Mesenchymal stem cell (in vitro differentiated cells and primary cell): ENCODE measurements around the gene COL27A1.

Experiments used
- DNase-seq: peaks from one replicate; pipeline ENCODE4 v3.0.0-alpha.2; 2013
- H2AFZ ChIP-seq: one replicate; pipeline ENCODE4 v1.6.1; 2013; ENCODE audit warnings: low read depth, mild to moderate bottlenecking, control low read depth, inconsistent platforms, low read length, moderate library complexity
- H2AK5ac ChIP-seq: 2 replicates; pipeline ENCODE4 v1.6.1; 2013; ENCODE audit warnings: low read length, moderate library complexity, mild to moderate bottlenecking, inconsistent platforms; ENCODE audit not compliant: severe bottlenecking
- H2BK120ac ChIP-seq: one replicate; pipeline ENCODE4 v1.6.1; 2013; ENCODE audit warnings: low read depth, mild to moderate bottlenecking, inconsistent platforms, low read length, moderate library complexity
- H2BK12ac ChIP-seq, 2 experiments: one replicate each; pipeline ENCODE4 v1.6.1; 2013; ENCODE audit warnings: inconsistent platforms in 2 of 2, low read length in 2 of 2, mild to moderate bottlenecking in 2 of 2, moderate library complexity in 2 of 2, control low read depth in 1 of 2
- H2BK15ac ChIP-seq: one replicate; pipeline ENCODE4 v1.6.1; 2013; ENCODE audit warnings: mild to moderate bottlenecking, low read depth, inconsistent platforms; ENCODE audit not compliant: poor library complexity, severe bottlenecking
- H2BK5ac ChIP-seq: 2 replicates; pipeline ENCODE4 v1.6.1; 2013; ENCODE audit warnings: low read depth, mild to moderate bottlenecking, low read length, control low read depth, inconsistent platforms; ENCODE audit not compliant: poor library complexity, severe bottlenecking
- H3K14ac ChIP-seq, 2 experiments: one replicate each; pipeline ENCODE4 v1.6.1; 2013; ENCODE audit warnings: inconsistent platforms in 2 of 2, low read length in 2 of 2, control low read depth in 1 of 2, mild to moderate bottlenecking in 1 of 2, moderate library complexity in 1 of 2
- H3K18ac ChIP-seq, 2 experiments: one replicate each; pipeline ENCODE4 v1.6.1; 2013; ENCODE audit warnings: inconsistent platforms in 2 of 2, low read length in 2 of 2, control low read depth in 1 of 2, low read depth in 1 of 2, mild to moderate bottlenecking in 1 of 2
- H3K23ac ChIP-seq, 2 experiments: one replicate each; pipeline ENCODE4 v1.6.1; 2013; ENCODE audit warnings: inconsistent platforms in 2 of 2, low read length in 2 of 2, mild to moderate bottlenecking in 2 of 2, moderate library complexity in 2 of 2, control low read depth in 1 of 2
- H3K27ac ChIP-seq: 2 replicates; pipeline ENCODE4 v1.5.1; 2013; ENCODE audit warnings: mild to moderate bottlenecking, moderate library complexity, low read length, control low read depth, inconsistent platforms; ENCODE audit not compliant: poor library complexity, severe bottlenecking
- H3K27me3 ChIP-seq, 2 experiments: 2 replicates each; pipeline versions ENCODE4 v1.6.1 to v1.7.0; 2013; ENCODE audit warnings: low read length in 2 of 2, mild to moderate bottlenecking in 2 of 2, moderate library complexity in 2 of 2, control low read depth in 1 of 2, inconsistent platforms in 1 of 2; ENCODE audit not compliant: control insufficient read depth in 1 of 2, insufficient read depth in 1 of 2
- H3K36me3 ChIP-seq, 2 experiments: 2 replicates each; pipeline versions ENCODE4 v1.6.1 to v1.7.0; 2013; ENCODE audit warnings: low read length in 2 of 2, control low read depth in 1 of 2, inconsistent platforms in 1 of 2, low read depth in 1 of 2, mild to moderate bottlenecking in 1 of 2; ENCODE audit not compliant: insufficient read depth in 2 of 2, control insufficient read depth in 1 of 2
- H3K4ac ChIP-seq, 2 experiments: one replicate each; pipeline ENCODE4 v1.6.1; 2013; ENCODE audit warnings: inconsistent platforms in 2 of 2, low read length in 2 of 2, mild to moderate bottlenecking in 2 of 2, moderate library complexity in 2 of 2, control low read depth in 1 of 2, low read depth in 1 of 2
- H3K4me1 ChIP-seq: 2 replicates; pipeline ENCODE4 v1.6.1; 2013; ENCODE audit warnings: low read depth, low read length, control low read depth; ENCODE audit not compliant: control insufficient read depth, insufficient read depth
- H3K4me2 ChIP-seq: 2 replicates; pipeline ENCODE4 v1.6.1; 2013; ENCODE audit warnings: low read length, mild to moderate bottlenecking, inconsistent platforms; ENCODE audit not compliant: poor library complexity, severe bottlenecking
- H3K4me3 ChIP-seq, 2 experiments: 2 replicates each; pipeline versions ENCODE4 v1.5.1 to v1.7.0; 2013; ENCODE audit warnings: low read length in 2 of 2, mild to moderate bottlenecking in 2 of 2, control low read depth in 1 of 2, low read depth in 1 of 2; ENCODE audit not compliant: insufficient read depth in 1 of 2
- H3K79me1 ChIP-seq: replicated peaks from 2 replicates; pipeline ENCODE4 v1.6.1; 2013; ENCODE audit warnings: mild to moderate bottlenecking, control low read depth, low read length, inconsistent platforms; ENCODE audit not compliant: poor library complexity, severe bottlenecking
- H3K9ac ChIP-seq: 2 replicates; pipeline ENCODE4 v1.7.0; 2013; ENCODE audit warnings: mild to moderate bottlenecking, low read length, moderate library complexity
- H3K9me3 ChIP-seq: 2 replicates; pipeline ENCODE4 v1.7.0; 2013; ENCODE audit warnings: mild to moderate bottlenecking, low read length; ENCODE audit not compliant: control insufficient read depth
- H4K8ac ChIP-seq: one replicate; pipeline ENCODE4 v1.6.1; 2013; ENCODE audit warnings: inconsistent platforms, mild to moderate bottlenecking, low read length, moderate library complexity
- H4K91ac ChIP-seq: one replicate; pipeline ENCODE4 v1.6.1; 2013; ENCODE audit warnings: mild to moderate bottlenecking, low read length, inconsistent platforms
- WGBS: methylation state at CpG from one replicate; pipeline ENCODE4 v1.1.7; 2013; ENCODE audit warnings: mixed read lengths; 5-methylcytosine and 5-hydroxymethylcytosine counted together

The COL27A1 gene

DNA sequence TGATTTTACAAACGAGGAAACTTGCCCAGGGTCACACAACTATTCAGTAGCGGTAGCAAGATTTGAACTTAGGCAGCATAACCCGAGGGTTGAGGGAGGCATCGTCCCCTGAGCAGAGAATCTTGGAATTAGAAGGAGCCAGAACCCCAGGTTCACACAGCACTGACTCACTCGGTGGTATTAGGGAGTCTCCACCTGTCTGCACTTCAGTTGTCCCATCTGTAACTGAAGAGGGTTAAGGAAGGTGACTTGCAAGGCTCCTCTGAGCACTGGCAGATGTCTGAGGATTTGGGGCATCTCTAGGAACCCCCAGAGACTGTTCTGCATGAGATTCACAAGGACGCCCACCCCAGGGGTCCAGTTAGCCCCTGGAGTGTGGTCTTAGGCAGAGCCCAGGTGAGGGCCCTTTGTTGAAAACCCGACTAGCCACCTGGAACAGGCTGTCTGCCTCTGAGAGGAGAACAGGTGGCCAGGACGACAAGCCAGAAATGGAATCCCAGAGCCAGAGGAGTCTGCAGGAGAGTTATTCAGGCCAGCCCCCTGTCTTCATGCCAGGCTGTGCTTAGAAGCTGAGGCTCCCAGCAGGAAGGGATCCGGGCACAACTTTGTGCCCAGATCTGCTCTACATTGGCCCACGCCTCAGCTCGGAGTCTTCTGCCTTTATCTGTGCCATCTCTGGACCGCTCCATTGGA is 117.5 kb downstream of the COL27A1 start:
- 87% methylated on average over 12 of the region's 12 CpGs for WGBS

DNA sequence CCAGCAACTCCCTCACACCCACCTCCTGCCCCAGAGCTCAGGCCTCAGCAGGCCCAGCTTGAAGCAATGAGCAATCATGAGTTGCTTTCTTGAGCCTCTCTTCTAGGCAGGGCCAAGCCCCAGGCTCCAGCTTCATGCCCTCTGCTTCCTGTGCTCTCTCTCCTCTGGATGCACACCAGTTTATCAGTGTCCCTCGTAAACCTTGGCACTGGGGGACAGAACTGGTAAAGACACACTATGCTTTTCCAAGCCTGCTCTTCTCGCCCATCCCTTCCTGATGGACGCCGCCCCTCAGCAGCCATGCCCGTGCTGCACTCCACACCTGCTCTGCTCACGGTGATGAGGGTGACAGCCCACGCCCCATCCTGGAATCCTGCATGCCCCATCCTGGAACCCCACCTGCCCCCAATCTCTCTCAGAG is 118.1 kb downstream of the COL27A1 start:
- Histone ChIP-seq H3K4me3 (no peak overlapping the region), H3K23ac (no peak overlapping the region), H3K9ac (no peak overlapping the region), H4K8ac (no peak overlapping the region), H2BK15ac (no peak overlapping the region), H2BK12ac (no peak overlapping the region), H3K27ac (no peak overlapping the region), H3K9me3 (no peaks in the 10 kb centered on the region), H4K91ac (no peak overlapping the region), H3K27me3 (peaks cover 0 to 5% of the 10 kb centered on the region in 2 experiments), H3K4me1 (peaks cover 32% of the 10 kb centered on the region), H2BK5ac (no peak overlapping the region), H3K14ac (no peak overlapping the region), H2AK5ac (no peak overlapping the region), H2BK120ac (no peak overlapping the region), H2AFZ (no peak overlapping the region), H3K18ac (no peak overlapping the region), H3K36me3 (peaks cover 3 to 48% of the 10 kb centered on the region in 2 experiments), H3K4ac (no peak overlapping the region), H3K79me1 (no peaks in the 10 kb centered on the region), H3K4me2 (no peak overlapping the region)
- 96% methylated on average over 7 of the region's 7 CpGs for WGBS
- DNase-seq = no peak

More for the DNA sequence above, 117.5 kb downstream of the COL27A1 start:
- H2BK12ac ChIP-seq = no peak overlapping the region
- no peak overlapping the region for H2AK5ac ChIP-seq
- no peak overlapping the region for H3K14ac ChIP-seq
- H3K36me3 ChIP-seq = peaks cover 3 to 50% of the 10 kb centered on the region in 2 experiments
- H3K4me2 ChIP-seq = no peak overlapping the region
- no peak overlapping the region for H3K27ac ChIP-seq
- no peaks in the 10 kb centered on the region for H3K79me1 ChIP-seq
- H2BK5ac ChIP-seq = no peak overlapping the region
- H3K18ac ChIP-seq = no peak overlapping the region
- H2AFZ ChIP-seq = no peak overlapping the region
- no peak overlapping the region for H3K4me3 ChIP-seq
- H3K9me3 ChIP-seq = no peaks in the 10 kb centered on the region
- peaks cover 0 to 5% of the 10 kb centered on the region in 2 experiments for H3K27me3 ChIP-seq
- H2BK15ac ChIP-seq = no peak overlapping the region
- no peak overlapping the region for H4K8ac ChIP-seq
- H4K91ac ChIP-seq = no peak overlapping the region
- no peak overlapping the region for H3K9ac ChIP-seq
- H3K4me1 ChIP-seq = peaks cover 26% of the 10 kb centered on the region
- H2BK120ac ChIP-seq = no peak overlapping the region
- no peak overlapping the region for H3K23ac ChIP-seq
- no peak overlapping the region for H3K4ac ChIP-seq
- no peak for DNase-seq

GRCh38 chr9:114274217-114274616 is 118.9 kb downstream of the COL27A1 start:
- Histone ChIP-seq H3K4me2 (no peak overlapping the region), H2BK5ac (no peak overlapping the region), H3K27ac (no peak overlapping the region), H2BK15ac (no peak overlapping the region), H3K36me3 (peaks cover 3 to 41% of the 10 kb centered on the region in 2 experiments), H3K23ac (no peak overlapping the region), H2BK120ac (no peak overlapping the region), H4K91ac (no peak overlapping the region), H2AFZ (no peak overlapping the region), H3K4me1 (peaks cover 39% of the 10 kb centered on the region), H4K8ac (no peak overlapping the region), H3K9me3 (no peaks in the 10 kb centered on the region), H3K4me3 (no peak overlapping the region), H3K27me3 (peaks cover 0 to 5% of the 10 kb centered on the region in 2 experiments), H3K79me1 (no peaks in the 10 kb centered on the region), H2BK12ac (no peak overlapping the region), H3K18ac (no peak overlapping the region), H3K4ac (no peak overlapping the region), H2AK5ac (no peak overlapping the region), H3K14ac (no peak overlapping the region), H3K9ac (no peak overlapping the region)
- 97% methylated on average over 5 of the region's 5 CpGs for WGBS
- DNase-seq = no peak

DNA sequence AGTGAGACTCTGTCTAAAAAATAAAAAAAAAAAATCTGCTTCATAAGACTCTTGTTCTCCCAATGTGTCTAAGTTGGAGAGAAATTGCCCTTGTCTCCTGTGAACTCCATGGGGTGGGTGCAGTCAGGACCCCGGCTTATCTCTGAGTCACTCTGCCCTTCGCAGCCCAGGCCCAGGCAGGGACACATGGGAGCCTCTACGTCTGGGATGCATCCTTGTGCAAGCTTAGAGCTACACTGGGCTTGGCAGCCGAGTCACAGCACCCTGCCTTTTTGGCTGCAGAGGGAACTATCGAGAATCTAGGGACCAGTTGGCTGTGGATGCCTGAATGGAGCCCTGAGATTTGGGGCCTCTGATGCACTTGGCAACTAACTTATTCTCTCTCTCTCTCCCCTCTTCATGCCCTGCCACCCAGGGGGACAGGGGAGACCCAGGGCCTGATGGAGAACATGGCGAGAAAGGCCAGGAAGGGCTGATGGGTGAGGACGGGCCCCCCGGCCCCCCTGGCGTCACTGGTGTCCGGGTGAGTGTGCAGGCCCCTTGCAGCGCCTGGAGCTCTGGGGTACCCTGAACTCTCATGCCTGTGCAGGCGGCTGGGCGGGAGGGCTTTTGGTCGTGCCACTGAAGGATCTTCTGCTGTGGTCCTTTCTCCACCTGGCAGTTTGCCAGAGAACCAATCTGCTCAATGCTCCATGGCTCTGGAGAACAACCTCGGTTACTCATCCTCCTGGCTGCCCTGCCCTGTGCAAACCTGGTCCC is 120.1 kb downstream of the COL27A1 start:
- H2BK15ac ChIP-seq = no peak overlapping the region
- no peaks in the 10 kb centered on the region for H3K79me1 ChIP-seq
- H4K91ac ChIP-seq = no peak overlapping the region
- H3K4me2 ChIP-seq = no peak overlapping the region
- no peak overlapping the region for H2AFZ ChIP-seq
- no peak overlapping the region for H3K4me3 ChIP-seq
- no peak overlapping the region for H3K14ac ChIP-seq
- WGBS = 87% methylated on average over 15 of the region's 15 CpGs
- no peak overlapping the region for H4K8ac ChIP-seq
- peak overlapping the region in 1 of 2 experiments; percentile 25 for H2BK12ac ChIP-seq
- peaks cover 3 to 29% of the 10 kb centered on the region in 2 experiments for H3K36me3 ChIP-seq
- H2BK120ac ChIP-seq = no peak overlapping the region
- no peak for DNase-seq
- H3K4me1 ChIP-seq = peaks cover 41% of the 10 kb centered on the region
- no peak overlapping the region for H3K23ac ChIP-seq
- H3K9me3 ChIP-seq = no peaks in the 10 kb centered on the region
- H2BK5ac ChIP-seq = no peak overlapping the region
- H3K4ac ChIP-seq = peak overlapping the region in 1 of 2 experiments; percentile 34
- H3K27ac ChIP-seq = no peak overlapping the region
- H3K9ac ChIP-seq = no peak overlapping the region
- H3K18ac ChIP-seq = peak overlapping the region in 1 of 2 experiments; percentile 32
- H2AK5ac ChIP-seq = no peak overlapping the region
- no peaks in the 10 kb centered on the region for H3K27me3 ChIP-seq
